Bronchial epithelial cell (primary cell): ENCODE data around the gene RGCC. TPM values are rescaled to one million over a fixed set of nuclear protein-coding genes. Genes with fewer than 3 reads are reported as not detected.

Experiments used
- DNase-seq: peaks from one replicate; pipeline ENCODE4 v3.0.0-alpha.2; 2010; ENCODE audit warnings: low read depth
- FAIRE-seq: peaks from 2 replicates; lab custom pipeline; 2011; peaks lifted over from hg19 to GRCh38; lab: Jason Lieb, UNC
- H3K27me3 ChIP-seq: 2 replicates; pipeline ENCODE4 v1.5.1; 2011; ENCODE audit warnings: low read length; ENCODE audit not compliant: control insufficient read depth, insufficient read depth
- H3K36me3 ChIP-seq: 2 replicates; pipeline ENCODE4 v1.5.1; 2011; ENCODE audit warnings: low read length; ENCODE audit not compliant: control insufficient read depth, insufficient read depth
- H3K4me3 ChIP-seq: 2 replicates; pipeline ENCODE4 v1.5.1; 2011; ENCODE audit warnings: mild to moderate bottlenecking, low read depth, low read length, control low read depth
- total RNA-seq: library from RNA; depleted of rRNA; stranded (reverse); fragments of >200 nt; gene quantifications from 2 replicates; pipeline ENCODE4 v1.2.1, GENCODE V29; 2014
- TF ChIP-seq, protein P1 (sequence below): IDR thresholded peaks from 2 replicates; pipeline ENCODE4 v1.5.1; 2011; ENCODE audit warnings: mild to moderate bottlenecking, moderate library complexity, low read length, control low read depth, inconsistent platforms; ENCODE audit not compliant: insufficient read depth, severe bottlenecking

Gene RGCC
- total RNA-seq, 1 donor from 2014 or later = 13.2 TPM

GRCh38 chr13:41461527-41462139 is 4.3 kb downstream of the RGCC start:
- TF ChIP-seq, protein P1, sequence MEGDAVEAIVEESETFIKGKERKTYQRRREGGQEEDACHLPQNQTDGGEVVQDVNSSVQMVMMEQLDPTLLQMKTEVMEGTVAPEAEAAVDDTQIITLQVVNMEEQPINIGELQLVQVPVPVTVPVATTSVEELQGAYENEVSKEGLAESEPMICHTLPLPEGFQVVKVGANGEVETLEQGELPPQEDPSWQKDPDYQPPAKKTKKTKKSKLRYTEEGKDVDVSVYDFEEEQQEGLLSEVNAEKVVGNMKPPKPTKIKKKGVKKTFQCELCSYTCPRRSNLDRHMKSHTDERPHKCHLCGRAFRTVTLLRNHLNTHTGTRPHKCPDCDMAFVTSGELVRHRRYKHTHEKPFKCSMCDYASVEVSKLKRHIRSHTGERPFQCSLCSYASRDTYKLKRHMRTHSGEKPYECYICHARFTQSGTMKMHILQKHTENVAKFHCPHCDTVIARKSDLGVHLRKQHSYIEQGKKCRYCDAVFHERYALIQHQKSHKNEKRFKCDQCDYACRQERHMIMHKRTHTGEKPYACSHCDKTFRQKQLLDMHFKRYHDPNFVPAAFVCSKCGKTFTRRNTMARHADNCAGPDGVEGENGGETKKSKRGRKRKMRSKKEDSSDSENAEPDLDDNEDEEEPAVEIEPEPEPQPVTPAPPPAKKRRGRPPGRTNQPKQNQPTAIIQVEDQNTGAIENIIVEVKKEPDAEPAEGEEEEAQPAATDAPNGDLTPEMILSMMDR = no peak
- FAIRE-seq (no peak), DNase-seq (no peak)
- peaks cover 2% of the 10 kb centered on the region for H3K27me3 ChIP-seq
- no peak overlapping the region for H3K4me3 ChIP-seq
- H3K36me3 ChIP-seq = peaks cover 2% of the 10 kb centered on the region

- FAIRE-seq (no peak), DNase-seq (no peak)
- no peak overlapping the region for H3K4me3 ChIP-seq
These were observed 5.1 kb downstream of the RGCC start for GRCh38 chr13:41462427-41462826.

DNA sequence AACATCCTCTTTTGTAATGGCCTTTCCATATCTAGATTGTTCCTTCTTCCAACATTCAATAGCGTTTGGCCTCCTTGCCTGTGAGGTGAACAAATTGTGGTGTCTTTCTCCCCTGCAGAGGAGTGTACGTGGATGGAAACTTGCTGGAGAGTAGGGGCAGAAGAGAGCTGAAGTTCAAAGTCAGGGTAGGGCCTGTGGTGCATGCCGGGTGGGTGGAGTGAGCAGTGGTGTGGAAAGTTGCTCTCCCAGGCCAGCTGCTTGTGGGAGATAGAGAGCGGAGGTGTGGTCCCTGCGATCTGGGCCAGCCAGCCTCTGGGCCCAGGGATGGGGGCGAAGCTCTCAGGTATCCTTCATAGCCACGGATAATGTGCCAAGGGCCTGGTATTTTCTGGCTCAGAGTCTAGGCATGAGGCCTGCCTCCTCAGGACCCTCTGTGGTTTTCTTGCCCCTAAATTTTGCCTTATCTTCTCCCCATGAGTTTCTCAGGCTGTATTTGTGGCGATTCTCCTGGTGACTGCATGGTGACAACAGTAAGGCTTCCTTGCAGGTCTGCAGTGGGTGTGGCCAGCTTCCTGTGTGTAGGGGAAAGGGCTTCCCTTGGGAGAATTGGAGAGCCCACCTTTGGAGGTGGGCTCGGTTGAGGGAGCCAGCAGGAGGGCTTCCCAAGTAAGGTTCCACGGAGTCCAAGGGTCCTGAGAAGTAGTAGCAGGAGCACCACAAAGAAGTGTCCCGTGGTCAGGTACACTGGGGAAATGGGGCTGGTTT is 6.7 kb downstream of the RGCC start:
- TF ChIP-seq, protein P1 = no peak
- Histone ChIP-seq H3K27me3 (no peaks in the 10 kb centered on the region), H3K36me3 (peaks cover 2% of the 10 kb centered on the region), H3K4me3 (no peak overlapping the region)
- no peak for FAIRE-seq
- DNase-seq = no peak

More at GRCh38 chr13:41462427-41462826, 5.1 kb downstream of the RGCC start:
- no peaks in the 10 kb centered on the region for H3K27me3 ChIP-seq
- peaks cover 2% of the 10 kb centered on the region for H3K36me3 ChIP-seq
- TF ChIP-seq, protein P1 = no peak

DNA sequence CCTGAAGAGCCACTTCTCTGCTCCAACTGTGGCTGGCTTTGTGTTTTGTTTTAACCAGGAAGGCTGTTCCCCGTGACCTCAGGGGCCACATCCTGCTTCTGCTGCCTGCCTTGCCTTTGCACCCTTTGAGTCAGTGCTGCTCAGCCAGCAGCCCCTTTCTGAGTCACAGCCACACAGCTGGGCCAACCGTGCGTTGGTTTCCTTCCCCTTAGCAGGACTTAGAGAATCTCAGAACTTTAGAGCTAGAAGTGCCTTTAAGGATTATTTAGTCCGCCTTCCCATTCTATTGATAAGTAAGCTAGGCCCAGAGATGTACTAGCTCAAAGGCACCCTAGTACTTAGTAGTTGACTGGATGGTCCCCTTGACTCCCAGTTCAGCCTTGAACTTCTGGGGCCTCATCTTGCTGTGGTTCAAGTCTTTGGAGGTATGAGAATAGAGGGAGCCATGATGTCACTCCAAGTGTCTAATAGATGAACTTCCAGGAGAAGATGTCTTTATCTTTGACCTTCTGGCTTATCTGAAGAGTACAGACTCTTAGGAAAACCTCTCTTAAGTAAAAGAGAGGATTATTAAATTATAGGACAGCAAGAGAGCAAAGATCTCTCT is 8.0 kb downstream of the RGCC start:
- peak; percentile 88 for DNase-seq
- Histone ChIP-seq H3K27me3 (no peaks in the 10 kb centered on the region), H3K36me3 (peaks cover under 1% of the 10 kb centered on the region), H3K4me3 (no peak overlapping the region)
- TF ChIP-seq, protein P1 = no peak
- no peak for FAIRE-seq

DNA sequence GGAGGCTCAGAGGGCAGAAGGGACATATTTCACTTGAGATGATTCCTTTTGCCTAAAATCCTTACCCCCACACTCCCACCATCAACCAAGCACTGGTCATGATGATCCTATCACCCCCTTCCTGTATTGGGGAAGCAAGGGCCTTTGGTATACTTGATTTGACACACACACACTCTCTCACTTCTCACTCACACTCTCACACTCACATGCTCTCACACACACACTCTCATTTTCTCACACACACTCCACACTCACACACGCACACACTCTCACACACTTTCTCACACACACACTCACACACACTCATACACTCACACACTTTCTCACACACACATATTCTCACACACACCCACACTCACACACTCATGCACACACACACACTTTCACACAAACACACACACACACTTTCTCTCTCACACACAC is 8.6 kb downstream of the RGCC start:
- FAIRE-seq = no peak
- DNase-seq = no peak
- TF ChIP-seq, protein P1 = no peak
- Histone ChIP-seq H3K36me3 (peaks cover 2% of the 10 kb centered on the region), H3K4me3 (no peak overlapping the region), H3K27me3 (no peaks in the 10 kb centered on the region)
